Thyroid gland (tissue), 4 donors: ENCODE results near the gene ZNF423. TPM values are rescaled to one million over a fixed set of nuclear protein-coding genes. Genes with fewer than 3 reads are reported as not detected.

Experiments
- DNase-seq, 2 donors: peaks; one replicate each; pipeline ENCODE4 v3.0.0-alpha.2; 2019
- H3K27ac ChIP-seq, 3 donors: fragments of 200-600 bp; sonication (generic); 1 replicate in 2 of 3; 2 replicates in 1 of 3; pipeline ENCODE4 v1.5.1; 2016 to 2019; ENCODE audit warnings: mild to moderate bottlenecking in 1 of 3, moderate library complexity in 1 of 3
- H3K27me3 ChIP-seq: fragments of 200-600 bp; sonication (generic); one replicate; pipeline ENCODE4 v1.5.1; 2019
- H3K36me3 ChIP-seq, 2 donors: fragments of 200-600 bp; sonication (generic); one replicate each; pipeline ENCODE4 v1.5.1; 2016 to 2019
- H3K4me1 ChIP-seq, 2 donors: fragments of 200-600 bp; sonication (generic); one replicate each; pipeline ENCODE4 v1.5.1; 2017 to 2019
- H3K4me3 ChIP-seq, 3 donors: fragments of 200-600 bp; sonication (generic); replicated peaks in 1 of 3; 1 replicate in 2 of 3; 2 replicates in 1 of 3; pipeline ENCODE4 v1.5.1; 2016; ENCODE audit warnings: mild to moderate bottlenecking in 1 of 3
- H3K9me3 ChIP-seq: fragments of 200-600 bp; sonication (generic); one replicate; pipeline ENCODE4 v1.5.1; 2017
- POLR2A ChIP-seq, 2 donors: fragments of 450-650 bp; IDR thresholded peaks; one replicate each; pipeline ENCODE4 v1.6.1; 2017; ENCODE audit warnings: antibody characterized with exemption in 2 of 2, mild to moderate bottlenecking in 2 of 2, moderate library complexity in 1 of 2
- WGBS, 2 donors: methylation state at CpG; one replicate each; pipeline ENCODE4 v1.1.5; 2017; 5-methylcytosine and 5-hydroxymethylcytosine counted together
- intact Hi-C: fragments of 100-400 bp; cut with DNase I; formaldehyde crosslinking; loops from one replicate; pipeline ENCODE4 v1.15.1; 2023
- total RNA-seq, 4 donors: library from RNA; depleted of rRNA; stranded (reverse); fragments of >200 nt; gene quantifications; one replicate each; pipeline ENCODE4 v1.2.3, GENCODE V29; 2016
- TF ChIP-seq, protein P1 (sequence below), 6 experiments: fragments of 200-600 bp in 3 of 6; fragments of 450-650 bp in 3 of 6; sonication (generic) in 3 of 6; IDR thresholded peaks; one replicate each; pipeline ENCODE4 v1.5.1; 2016 to 2019; ENCODE audit warnings: antibody characterized with exemption in 6 of 6, mild to moderate bottlenecking in 2 of 6, inconsistent platforms in 1 of 6, moderate library complexity in 1 of 6

ZNF423 gene
- total RNA-seq, 4 donors from 2014 or later = 7.4 to 10.0 (median 8.5) TPM

DNA sequence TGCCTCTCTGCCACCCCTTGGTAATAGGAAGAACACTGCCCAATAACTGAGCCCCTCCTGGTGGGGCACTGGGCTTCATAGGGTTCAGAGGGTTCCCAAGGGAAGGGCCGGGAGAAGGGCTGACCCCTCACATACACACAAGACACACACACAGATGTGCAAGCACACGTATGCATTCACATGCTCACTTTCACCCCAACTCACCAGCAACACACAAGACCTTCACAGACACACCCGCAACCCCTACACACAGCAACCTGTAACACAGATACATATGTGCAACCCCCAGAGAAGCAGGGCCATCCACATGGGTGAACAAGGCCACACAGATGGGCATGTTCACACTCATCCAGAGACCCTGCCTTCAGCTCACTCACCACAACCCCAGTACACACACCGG is 225.1 kb downstream of the ZNF423 start:
- Histone ChIP-seq H3K36me3 (no peaks in the 10 kb centered on the region), H3K27ac (no peak overlapping the region), H3K27me3 (no peaks in the 10 kb centered on the region), H3K9me3 (no peaks in the 10 kb centered on the region), H3K4me1 (peaks cover 0 to 8% of the 10 kb centered on the region in 2 donors), H3K4me3 (no peak overlapping the region)
- TF ChIP-seq POLR2A (IDR thresholded peaks at IDR 0.05) = no peak
- TF ChIP-seq, protein P1, sequence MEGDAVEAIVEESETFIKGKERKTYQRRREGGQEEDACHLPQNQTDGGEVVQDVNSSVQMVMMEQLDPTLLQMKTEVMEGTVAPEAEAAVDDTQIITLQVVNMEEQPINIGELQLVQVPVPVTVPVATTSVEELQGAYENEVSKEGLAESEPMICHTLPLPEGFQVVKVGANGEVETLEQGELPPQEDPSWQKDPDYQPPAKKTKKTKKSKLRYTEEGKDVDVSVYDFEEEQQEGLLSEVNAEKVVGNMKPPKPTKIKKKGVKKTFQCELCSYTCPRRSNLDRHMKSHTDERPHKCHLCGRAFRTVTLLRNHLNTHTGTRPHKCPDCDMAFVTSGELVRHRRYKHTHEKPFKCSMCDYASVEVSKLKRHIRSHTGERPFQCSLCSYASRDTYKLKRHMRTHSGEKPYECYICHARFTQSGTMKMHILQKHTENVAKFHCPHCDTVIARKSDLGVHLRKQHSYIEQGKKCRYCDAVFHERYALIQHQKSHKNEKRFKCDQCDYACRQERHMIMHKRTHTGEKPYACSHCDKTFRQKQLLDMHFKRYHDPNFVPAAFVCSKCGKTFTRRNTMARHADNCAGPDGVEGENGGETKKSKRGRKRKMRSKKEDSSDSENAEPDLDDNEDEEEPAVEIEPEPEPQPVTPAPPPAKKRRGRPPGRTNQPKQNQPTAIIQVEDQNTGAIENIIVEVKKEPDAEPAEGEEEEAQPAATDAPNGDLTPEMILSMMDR (IDR thresholded peaks at IDR 0.05) = no peak
- WGBS, 2 donors = 90 to 95% methylated on average over 4 of the region's 4 CpGs
- DNase-seq = no peak
- intact Hi-C loops = no loop called here

DNA sequence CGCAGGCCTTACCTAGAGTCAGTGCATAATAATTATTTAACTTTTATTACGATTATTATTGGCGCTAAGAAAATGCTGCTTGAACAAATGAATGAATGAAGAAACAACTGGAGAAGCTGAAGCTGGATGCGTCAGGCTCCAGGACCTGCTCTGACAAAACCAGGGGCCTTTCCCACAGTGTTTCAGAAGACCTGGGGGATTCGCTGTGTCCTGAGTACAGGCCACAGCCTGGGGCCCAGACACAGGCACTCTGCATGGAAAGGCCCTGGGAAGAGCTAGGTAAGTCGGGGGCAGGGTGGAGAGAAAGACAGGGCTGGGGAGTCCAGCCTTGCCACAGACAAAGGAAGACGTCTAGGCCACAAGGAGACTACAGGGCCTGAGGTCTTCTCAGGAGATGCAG is 226.1 kb downstream of the ZNF423 start:
- Histone ChIP-seq H3K27me3 (no peaks in the 10 kb centered on the region), H3K4me3 (no peak overlapping the region), H3K4me1 (peaks cover 0 to 8% of the 10 kb centered on the region in 2 donors), H3K27ac (no peak overlapping the region), H3K9me3 (no peaks in the 10 kb centered on the region), H3K36me3 (no peaks in the 10 kb centered on the region)
- intact Hi-C loops = no loop called here
- no peak for DNase-seq
- WGBS, 2 donors = 94 to 97% methylated on average over 7 of the region's 7 CpGs
- TF ChIP-seq, protein P1 (IDR thresholded peaks at IDR 0.05) = no peak
- no peak for TF ChIP-seq POLR2A (IDR thresholded peaks at IDR 0.05)

- no peaks in the 10 kb centered on the region for H3K27me3 ChIP-seq
- H3K9me3 ChIP-seq = no peaks in the 10 kb centered on the region
- H3K36me3 ChIP-seq = no peaks in the 10 kb centered on the region
- no peak for TF ChIP-seq POLR2A (IDR thresholded peaks at IDR 0.05)
- TF ChIP-seq, protein P1 (IDR thresholded peaks at IDR 0.05) = no peak
- WGBS, 2 donors = 95% methylated on average over 3 of the region's 3 CpGs
- intact Hi-C loops = no loop called here
- no peak overlapping the region for H3K27ac ChIP-seq
- H3K4me3 ChIP-seq = no peak overlapping the region
- DNase-seq = no peak
- peaks cover 0 to 8% of the 10 kb centered on the region in 2 donors for H3K4me1 ChIP-seq
These were observed 227.8 kb downstream of the ZNF423 start for GRCh38 chr16:49628148-49628547.

GRCh38 chr16:49625311-49626065 is 230.4 kb downstream of the ZNF423 start:
- Histone ChIP-seq H3K4me1 (peaks cover 3 to 6% of the 10 kb centered on the region in 2 donors), H3K36me3 (no peaks in the 10 kb centered on the region), H3K4me3 (no peak overlapping the region), H3K9me3 (no peaks in the 10 kb centered on the region), H3K27me3 (no peaks in the 10 kb centered on the region), H3K27ac (no peak overlapping the region)
- TF ChIP-seq, protein P1 (IDR thresholded peaks at IDR 0.05) = no peak
- no peak for TF ChIP-seq POLR2A (IDR thresholded peaks at IDR 0.05)
- DNase-seq = no peak
- 51% methylated on average over 3 of the region's 3 CpGs for WGBS, 2 donors
- intact Hi-C loops = no loop called here

DNA sequence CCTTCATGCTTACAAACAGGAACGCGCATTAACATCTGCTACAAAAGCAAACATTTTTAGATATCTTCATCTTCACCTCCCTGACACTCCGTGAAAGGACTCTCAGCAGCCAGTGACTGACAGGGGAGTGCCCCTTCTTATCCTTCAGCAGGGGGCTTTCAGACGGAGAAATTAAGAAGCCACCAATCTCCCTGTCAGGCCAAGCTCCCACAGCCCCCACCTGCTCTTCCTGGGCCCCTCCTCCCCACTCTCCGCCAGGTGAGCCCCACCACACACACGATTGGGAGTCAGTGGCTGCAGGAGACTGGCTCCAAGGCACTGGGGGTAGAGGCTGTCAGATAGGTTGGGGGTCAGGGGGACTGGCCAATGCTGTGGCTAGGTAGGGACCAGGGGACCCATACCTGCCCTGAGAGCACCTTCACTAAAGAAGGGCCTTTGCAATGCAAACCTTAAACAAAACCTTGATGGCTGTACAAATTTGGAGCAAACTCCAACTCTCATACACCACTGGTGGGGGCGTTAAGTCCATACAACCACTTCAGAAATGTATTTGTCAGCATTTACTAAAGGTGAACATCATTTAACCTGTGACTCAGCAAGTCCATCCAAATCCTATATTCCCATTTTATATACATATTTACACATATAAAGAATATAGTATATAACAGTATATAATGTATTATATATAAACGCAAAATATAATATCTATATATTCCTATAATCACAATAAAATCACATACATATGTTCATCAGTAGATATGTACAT is 232.2 kb downstream of the ZNF423 start:
- intact Hi-C loops = no loop called here
- Histone ChIP-seq H3K27me3 (no peaks in the 10 kb centered on the region), H3K36me3 (no peaks in the 10 kb centered on the region), H3K4me1 (peaks cover 8 to 15% of the 10 kb centered on the region in 2 donors), H3K4me3 (no peak overlapping the region), H3K9me3 (no peaks in the 10 kb centered on the region), H3K27ac (no peak overlapping the region)
- no peak for DNase-seq
- TF ChIP-seq, protein P1 (IDR thresholded peaks at IDR 0.05) = no peak
- TF ChIP-seq POLR2A (IDR thresholded peaks at IDR 0.05) = no peak
- 82 to 90% methylated on average over 8 of the region's 8 CpGs for WGBS, 2 donors
